HEK293 (cell line): Measurements from ENCODE around the gene MGA.

Experiments
- BCL11A ChIP-seq: fragments of 450-650 bp; formaldehyde crosslinking; IDR thresholded peaks from 2 replicates; pipeline ENCODE4 v1.5.1; 2016; ENCODE audit warnings: low read depth, missing biosample characterization, missing genetic modification characterization
- EGR2 ChIP-seq: fragments of 450-650 bp; formaldehyde crosslinking; IDR thresholded peaks from 2 replicates; pipeline ENCODE4 v1.5.1; 2016; ENCODE audit warnings: low read depth, missing biosample characterization, missing genetic modification characterization
- GLIS2 ChIP-seq: fragments of 450-650 bp; formaldehyde crosslinking; IDR thresholded peaks from 2 replicates; pipeline ENCODE4 v1.5.1; 2016; ENCODE audit warnings: missing biosample characterization, missing genetic modification characterization
- MYNN ChIP-seq: fragments of 450-650 bp; formaldehyde crosslinking; IDR thresholded peaks from 2 replicates; pipeline ENCODE4 v1.5.1; 2016; ENCODE audit warnings: missing biosample characterization, missing genetic modification characterization, borderline replicate concordance
- OSR2 ChIP-seq: fragments of 450-650 bp; formaldehyde crosslinking; IDR thresholded peaks from 2 replicates; pipeline ENCODE4 v1.5.1; 2016; ENCODE audit warnings: missing biosample characterization, missing genetic modification characterization
- REPIN1 ChIP-seq: fragments of 450-650 bp; formaldehyde crosslinking; IDR thresholded peaks from 2 replicates; pipeline ENCODE4 v1.5.1; 2017; ENCODE audit warnings: missing biosample characterization, missing genetic modification characterization, low read depth
- SCRT1 ChIP-seq: fragments of 450-650 bp; formaldehyde crosslinking; IDR thresholded peaks from 2 replicates; pipeline ENCODE4 v1.5.1; 2016; ENCODE audit warnings: missing biosample characterization, missing genetic modification characterization, borderline replicate concordance
- SP2 ChIP-seq: fragments of 450-650 bp; formaldehyde crosslinking; IDR thresholded peaks from 2 replicates; pipeline ENCODE4 v1.5.1; 2016; ENCODE audit warnings: missing biosample characterization, missing genetic modification characterization
- WT1 ChIP-seq: fragments of 450-650 bp; formaldehyde crosslinking; IDR thresholded peaks from 2 replicates; pipeline ENCODE4 v1.5.1; 2016; ENCODE audit warnings: missing biosample characterization, missing genetic modification characterization
- YY1 ChIP-seq: fragments of 450-650 bp; formaldehyde crosslinking; IDR thresholded peaks from 2 replicates; pipeline ENCODE4 v1.5.1; 2018; ENCODE audit warnings: missing biosample characterization, missing genetic modification characterization
- ZBTB17 ChIP-seq: fragments of 450-650 bp; formaldehyde crosslinking; IDR thresholded peaks from 2 replicates; pipeline ENCODE4 v1.5.1; 2016; ENCODE audit warnings: missing biosample characterization, missing genetic modification characterization
- ZNF114 ChIP-seq: fragments of 450-650 bp; formaldehyde crosslinking; IDR thresholded peaks from 2 replicates; pipeline ENCODE4 v1.5.0; 2017; ENCODE audit warnings: missing biosample characterization, missing genetic modification characterization
- ZNF24 ChIP-seq: fragments of 450-650 bp; formaldehyde crosslinking; IDR thresholded peaks from 2 replicates; pipeline ENCODE4 v1.5.1; 2016; ENCODE audit warnings: missing biosample characterization, missing genetic modification characterization
- ZNF473 ChIP-seq: fragments of 450-650 bp; formaldehyde crosslinking; IDR thresholded peaks from 2 replicates; pipeline ENCODE4 v1.5.1; 2017; ENCODE audit warnings: missing biosample characterization, missing genetic modification characterization
- ZNF501 ChIP-seq: fragments of 450-650 bp; formaldehyde crosslinking; IDR thresholded peaks from 2 replicates; pipeline ENCODE4 v1.5.1; 2016; ENCODE audit warnings: missing biosample characterization, missing genetic modification characterization
- ZNF549 ChIP-seq: fragments of 450-650 bp; IDR thresholded peaks from 2 replicates; pipeline ENCODE4 v1.5.1; 2018; ENCODE audit warnings: missing biosample characterization, missing genetic modification characterization, mild to moderate bottlenecking, inconsistent platforms, moderate library complexity
- ZNF571 ChIP-seq: fragments of 450-650 bp; formaldehyde crosslinking; IDR thresholded peaks from 2 replicates; pipeline ENCODE4 v1.5.0; 2017; ENCODE audit warnings: missing biosample characterization, missing genetic modification characterization
- ZNF596 ChIP-seq: fragments of 450-650 bp; IDR thresholded peaks from 2 replicates; pipeline ENCODE4 v1.5.0; 2018; ENCODE audit warnings: missing biosample characterization, mild to moderate bottlenecking, missing genetic modification characterization, moderate library complexity
- ZNF600 ChIP-seq: fragments of 450-650 bp; formaldehyde crosslinking; IDR thresholded peaks from 2 replicates; pipeline ENCODE4 v1.5.1; 2016; ENCODE audit warnings: missing biosample characterization, missing genetic modification characterization
- ZNF610 ChIP-seq: fragments of 450-650 bp; formaldehyde crosslinking; IDR thresholded peaks from 2 replicates; pipeline ENCODE4 v1.5.1; 2016; ENCODE audit warnings: missing biosample characterization, missing genetic modification characterization, borderline replicate concordance
- ZNF629 ChIP-seq: fragments of 450-650 bp; formaldehyde crosslinking; IDR thresholded peaks from 2 replicates; pipeline ENCODE4 v1.5.1; 2017; ENCODE audit warnings: missing biosample characterization, missing genetic modification characterization
- ZXDB ChIP-seq: fragments of 450-650 bp; formaldehyde crosslinking; IDR thresholded peaks from 2 replicates; pipeline ENCODE4 v1.5.1; 2016; ENCODE audit warnings: missing biosample characterization, missing genetic modification characterization
- TF ChIP-seq, protein P1 (sequence below): fragments of 450-650 bp; formaldehyde crosslinking; IDR thresholded peaks from 2 replicates; pipeline ENCODE4 v1.5.1; 2016; ENCODE audit warnings: missing biosample characterization, missing genetic modification characterization
- TF ChIP-seq, protein P2 (sequence below): fragments of 450-650 bp; formaldehyde crosslinking; IDR thresholded peaks from 2 replicates; pipeline ENCODE4 v1.5.1; 2016; ENCODE audit warnings: missing biosample characterization, missing genetic modification characterization, borderline replicate concordance
- TF ChIP-seq, protein P3 (sequence below): fragments of 450-650 bp; formaldehyde crosslinking; IDR thresholded peaks from 2 replicates; pipeline ENCODE4 v1.5.1; 2017; ENCODE audit warnings: missing biosample characterization, missing genetic modification characterization
- TF ChIP-seq, protein P4 (sequence below): fragments of 450-650 bp; formaldehyde crosslinking; IDR thresholded peaks from 2 replicates; pipeline ENCODE4 v1.5.1; 2016; ENCODE audit warnings: missing biosample characterization, missing genetic modification characterization
- TF ChIP-seq, protein P5 (sequence below): fragments of 450-650 bp; formaldehyde crosslinking; IDR thresholded peaks from 2 replicates; pipeline ENCODE4 v1.5.1; 2016; ENCODE audit warnings: missing biosample characterization, missing genetic modification characterization
- TF ChIP-seq, protein P6 (sequence below): fragments of 450-650 bp; formaldehyde crosslinking; IDR thresholded peaks from 2 replicates; pipeline ENCODE4 v1.5.1; 2016; ENCODE audit warnings: missing biosample characterization, missing genetic modification characterization

Gene MGA

DNA sequence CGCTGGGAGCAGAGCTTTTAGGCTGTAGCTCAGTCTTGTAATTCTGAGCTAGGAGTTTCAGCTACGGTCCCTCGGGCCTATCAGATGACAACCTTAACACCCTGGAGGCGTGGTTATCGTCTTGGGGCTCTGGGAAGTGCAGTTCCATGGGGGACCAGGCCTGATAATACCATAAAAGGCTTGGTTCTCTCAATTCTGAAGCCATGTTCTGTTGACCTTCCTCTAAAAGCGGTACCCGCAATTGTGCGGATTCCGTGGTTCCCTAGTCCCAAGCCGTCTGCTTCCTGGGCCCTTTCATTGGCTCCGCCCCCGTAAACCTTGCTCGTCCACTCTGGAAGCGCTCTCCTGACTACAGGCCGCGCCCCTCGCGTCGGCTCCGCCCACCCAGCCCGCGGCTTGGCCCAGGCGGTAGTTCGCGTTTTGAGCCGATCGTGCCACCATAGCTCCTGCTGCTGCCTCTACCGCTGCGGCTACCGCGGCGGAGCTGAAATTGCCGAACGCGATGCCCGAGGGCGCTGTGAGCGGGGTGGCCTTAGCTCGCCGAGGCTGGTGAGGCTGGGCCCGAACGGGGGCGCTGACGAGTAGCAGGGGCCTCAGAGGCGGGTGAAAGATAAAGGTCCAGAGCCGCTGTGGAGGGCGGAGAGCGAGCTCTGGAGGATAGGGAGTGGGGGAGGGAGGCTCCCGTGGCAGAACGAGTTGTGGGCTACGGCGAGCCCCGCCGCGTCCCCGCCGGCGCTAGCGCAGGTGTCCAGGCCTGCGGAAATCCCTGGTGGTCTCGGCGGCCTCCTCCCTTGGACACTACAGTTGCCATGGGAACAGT, 114.1 kb downstream of the MGA start, which contains the start of gene MAPKBP1 (continued):
- TF ChIP-seq WT1 (tag by site-specific recombination) (peak; percentile 38; the same call in 1 of the 2 replicates), ZNF571 (tag by site-specific recombination) (no peak), REPIN1 (tag by site-specific recombination) (no peak), ZNF24 (peak; percentile 60; the same call in 1 of the 2 replicates), SCRT1 (tag by site-specific recombination) (no peak), ZNF473 (tag by site-specific recombination) (no peak), ZBTB17 (peak; percentile 97), OSR2 (tag by site-specific recombination) (peak; percentile 100), SP2 (tag by site-specific recombination) (peak; percentile 81), GLIS2 (tag by site-specific recombination) (peak; percentile 40; the same call in 1 of the 2 replicates), YY1 (tag by site-specific recombination) (no peak), ZNF600 (tag by site-specific recombination) (peak; percentile 99), ZNF596 (tag by site-specific recombination) (no peak), MYNN (tag by site-specific recombination) (no peak), EGR2 (tag by site-specific recombination) (peak; percentile 22; the same call in 1 of the 2 replicates), ZNF549 (no peak), ZNF114 (tag by site-specific recombination) (no peak), ZXDB (tag by site-specific recombination) (peak; percentile 96), ZNF610 (tag by site-specific recombination) (0 out of 2 replicates have a peak, but pooled peaks have one; percentile 75), BCL11A (tag by site-specific recombination) (no peak), ZNF501 (tag by site-specific recombination) (peak; percentile 87), ZNF629 (tag by site-specific recombination) (peak; percentile 50; the same call in 1 of the 2 replicates)
- TF ChIP-seq, protein P1, sequence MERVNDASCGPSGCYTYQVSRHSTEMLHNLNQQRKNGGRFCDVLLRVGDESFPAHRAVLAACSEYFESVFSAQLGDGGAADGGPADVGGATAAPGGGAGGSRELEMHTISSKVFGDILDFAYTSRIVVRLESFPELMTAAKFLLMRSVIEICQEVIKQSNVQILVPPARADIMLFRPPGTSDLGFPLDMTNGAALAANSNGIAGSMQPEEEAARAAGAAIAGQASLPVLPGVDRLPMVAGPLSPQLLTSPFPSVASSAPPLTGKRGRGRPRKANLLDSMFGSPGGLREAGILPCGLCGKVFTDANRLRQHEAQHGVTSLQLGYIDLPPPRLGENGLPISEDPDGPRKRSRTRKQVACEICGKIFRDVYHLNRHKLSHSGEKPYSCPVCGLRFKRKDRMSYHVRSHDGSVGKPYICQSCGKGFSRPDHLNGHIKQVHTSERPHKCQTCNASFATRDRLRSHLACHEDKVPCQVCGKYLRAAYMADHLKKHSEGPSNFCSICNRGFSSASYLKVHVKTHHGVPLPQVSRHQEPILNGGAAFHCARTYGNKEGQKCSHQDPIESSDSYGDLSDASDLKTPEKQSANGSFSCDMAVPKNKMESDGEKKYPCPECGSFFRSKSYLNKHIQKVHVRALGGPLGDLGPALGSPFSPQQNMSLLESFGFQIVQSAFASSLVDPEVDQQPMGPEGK (tag by site-specific recombination): peak; percentile 80
- TF ChIP-seq, protein P2, sequence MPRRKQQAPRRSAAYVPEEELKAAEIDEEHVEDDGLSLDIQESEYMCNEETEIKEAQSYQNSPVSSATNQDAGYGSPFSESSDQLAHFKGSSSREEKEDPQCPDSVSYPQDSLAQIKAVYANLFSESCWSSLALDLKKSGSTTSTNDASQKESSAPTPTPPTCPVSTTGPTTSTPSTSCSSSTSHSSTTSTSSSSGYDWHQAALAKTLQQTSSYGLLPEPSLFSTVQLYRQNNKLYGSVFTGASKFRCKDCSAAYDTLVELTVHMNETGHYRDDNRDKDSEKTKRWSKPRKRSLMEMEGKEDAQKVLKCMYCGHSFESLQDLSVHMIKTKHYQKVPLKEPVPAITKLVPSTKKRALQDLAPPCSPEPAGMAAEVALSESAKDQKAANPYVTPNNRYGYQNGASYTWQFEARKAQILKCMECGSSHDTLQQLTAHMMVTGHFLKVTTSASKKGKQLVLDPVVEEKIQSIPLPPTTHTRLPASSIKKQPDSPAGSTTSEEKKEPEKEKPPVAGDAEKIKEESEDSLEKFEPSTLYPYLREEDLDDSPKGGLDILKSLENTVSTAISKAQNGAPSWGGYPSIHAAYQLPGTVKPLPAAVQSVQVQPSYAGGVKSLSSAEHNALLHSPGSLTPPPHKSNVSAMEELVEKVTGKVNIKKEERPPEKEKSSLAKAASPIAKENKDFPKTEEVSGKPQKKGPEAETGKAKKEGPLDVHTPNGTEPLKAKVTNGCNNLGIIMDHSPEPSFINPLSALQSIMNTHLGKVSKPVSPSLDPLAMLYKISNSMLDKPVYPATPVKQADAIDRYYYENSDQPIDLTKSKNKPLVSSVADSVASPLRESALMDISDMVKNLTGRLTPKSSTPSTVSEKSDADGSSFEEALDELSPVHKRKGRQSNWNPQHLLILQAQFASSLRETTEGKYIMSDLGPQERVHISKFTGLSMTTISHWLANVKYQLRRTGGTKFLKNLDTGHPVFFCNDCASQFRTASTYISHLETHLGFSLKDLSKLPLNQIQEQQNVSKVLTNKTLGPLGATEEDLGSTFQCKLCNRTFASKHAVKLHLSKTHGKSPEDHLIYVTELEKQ (tag by site-specific recombination): 0 out of 2 replicates have a peak, but pooled peaks have one; percentile 14
- TF ChIP-seq, protein P3, sequence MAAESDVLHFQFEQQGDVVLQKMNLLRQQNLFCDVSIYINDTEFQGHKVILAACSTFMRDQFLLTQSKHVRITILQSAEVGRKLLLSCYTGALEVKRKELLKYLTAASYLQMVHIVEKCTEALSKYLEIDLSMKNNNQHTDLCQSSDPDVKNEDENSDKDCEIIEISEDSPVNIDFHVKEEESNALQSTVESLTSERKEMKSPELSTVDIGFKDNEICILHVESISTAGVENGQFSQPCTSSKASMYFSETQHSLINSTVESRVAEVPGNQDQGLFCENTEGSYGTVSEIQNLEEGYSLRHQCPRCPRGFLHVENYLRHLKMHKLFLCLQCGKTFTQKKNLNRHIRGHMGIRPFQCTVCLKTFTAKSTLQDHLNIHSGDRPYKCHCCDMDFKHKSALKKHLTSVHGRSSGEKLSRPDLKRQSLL: peak; percentile 59; the same call in 1 of the 2 replicates
- TF ChIP-seq, protein P4, sequence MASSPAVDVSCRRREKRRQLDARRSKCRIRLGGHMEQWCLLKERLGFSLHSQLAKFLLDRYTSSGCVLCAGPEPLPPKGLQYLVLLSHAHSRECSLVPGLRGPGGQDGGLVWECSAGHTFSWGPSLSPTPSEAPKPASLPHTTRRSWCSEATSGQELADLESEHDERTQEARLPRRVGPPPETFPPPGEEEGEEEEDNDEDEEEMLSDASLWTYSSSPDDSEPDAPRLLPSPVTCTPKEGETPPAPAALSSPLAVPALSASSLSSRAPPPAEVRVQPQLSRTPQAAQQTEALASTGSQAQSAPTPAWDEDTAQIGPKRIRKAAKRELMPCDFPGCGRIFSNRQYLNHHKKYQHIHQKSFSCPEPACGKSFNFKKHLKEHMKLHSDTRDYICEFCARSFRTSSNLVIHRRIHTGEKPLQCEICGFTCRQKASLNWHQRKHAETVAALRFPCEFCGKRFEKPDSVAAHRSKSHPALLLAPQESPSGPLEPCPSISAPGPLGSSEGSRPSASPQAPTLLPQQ (tag by site-specific recombination): peak; percentile 76; the same call in 1 of the 2 replicates
- TF ChIP-seq, protein P5, sequence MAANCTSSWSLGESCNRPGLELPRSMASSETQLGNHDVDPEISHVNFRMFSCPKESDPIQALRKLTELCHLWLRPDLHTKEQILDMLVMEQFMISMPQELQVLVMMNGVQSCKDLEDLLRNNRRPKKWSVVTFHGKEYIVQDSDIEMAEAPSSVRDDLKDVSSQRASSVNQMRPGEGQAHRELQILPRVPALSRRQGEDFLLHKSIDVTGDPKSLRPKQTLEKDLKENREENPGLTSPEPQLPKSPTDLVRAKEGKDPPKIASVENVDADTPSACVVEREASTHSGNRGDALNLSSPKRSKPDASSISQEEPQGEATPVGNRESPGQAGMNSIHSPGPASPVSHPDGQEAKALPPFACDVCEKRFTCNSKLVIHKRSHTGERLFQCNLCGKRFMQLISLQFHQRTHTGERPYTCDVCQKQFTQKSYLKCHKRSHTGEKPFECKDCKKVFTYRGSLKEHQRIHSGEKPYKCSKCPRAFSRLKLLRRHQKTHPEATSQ (tag by site-specific recombination): no peak
- TF ChIP-seq, protein P6, sequence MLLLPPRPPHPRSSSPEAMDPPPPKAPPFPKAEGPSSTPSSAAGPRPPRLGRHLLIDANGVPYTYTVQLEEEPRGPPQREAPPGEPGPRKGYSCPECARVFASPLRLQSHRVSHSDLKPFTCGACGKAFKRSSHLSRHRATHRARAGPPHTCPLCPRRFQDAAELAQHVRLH (tag by site-specific recombination): peak; percentile 99
